ENCODE data around the gene CAMK1.

GRCh38 chr3:9807981-9808344 lies 38.2 kb upstream of the CAMK1 start:
- TF ChIP-seq CTCF (IDR thresholded peaks at IDR 0.05) (no peak), REST (IDR thresholded peaks at IDR 0.05; ENCODE audit: insufficient read depth in 1 of 2, low read depth in 2 of 2, low read length in 1 of 2) (no peak), POLR2AphosphoS5 (IDR thresholded peaks at IDR 0.05; ENCODE audit: low read depth, low read length) (peak; percentile 1; the same call in 1 of the 2 replicates), SIN3A (IDR thresholded peaks at IDR 0.05; ENCODE audit: borderline replicate concordance, insufficient read depth, low read depth, low read length) (no peak), TCF7L2 (IDR thresholded peaks at IDR 0.05; ENCODE audit: low read depth, low read length) (no peak)

Measured in Panc1 (cell line).